Thoracic aorta (tissue), 2 donors: ENCODE measurements around the gene ACADM. TPM values are rescaled to one million over a fixed set of nuclear protein-coding genes. Genes with fewer than 3 reads are reported as not detected.

Experiments used
- ATAC-seq: fragments of 150-250 bp; one replicate; pipeline ENCODE4 v1.8.0; 2017; ENCODE audit warnings: low read depth; ENCODE audit not compliant: insufficient number of reproducible peaks, low FRiP score
- DNase-seq: peaks from one replicate; pipeline ENCODE4 v3.0.0-alpha.2; 2020; ENCODE audit warnings: low spot score
- H3K27ac ChIP-seq, 2 donors: fragments of 200-600 bp; sonication (generic); 1 replicate in 1 of 2; 2 replicates in 1 of 2; pipeline ENCODE4 v1.5.1; 2016; ENCODE audit warnings: mild to moderate bottlenecking in 2 of 2, moderate library complexity in 2 of 2
- H3K27me3 ChIP-seq: fragments of 200-600 bp; sonication (generic); replicated peaks from 2 replicates; pipeline ENCODE4 v1.6.0; 2016; ENCODE audit warnings: mild to moderate bottlenecking; ENCODE audit not compliant: insufficient read depth
- H3K36me3 ChIP-seq: fragments of 200-600 bp; sonication (generic); one replicate; pipeline ENCODE4 v1.5.1; 2016
- H3K4me1 ChIP-seq, 2 donors: fragments of 200-600 bp; sonication (generic); 1 replicate in 1 of 2; 2 replicates in 1 of 2; pipeline versions ENCODE4 v1.5.1 to v1.6.0; 2016; ENCODE audit warnings: low read depth in 2 of 2, mild to moderate bottlenecking in 1 of 2; ENCODE audit not compliant: control insufficient read depth in 1 of 2
- H3K4me3 ChIP-seq: fragments of 200-600 bp; sonication (generic); 2 replicates; pipeline ENCODE4 v1.5.1; 2016; ENCODE audit warnings: mild to moderate bottlenecking
- H3K9me3 ChIP-seq: fragments of 200-600 bp; sonication (generic); 2 replicates; pipeline ENCODE4 v1.5.1; 2016
- total RNA-seq, 2 donors: library from RNA; depleted of rRNA; stranded (reverse); fragments of >200 nt; gene quantifications; one replicate each; pipeline versions ENCODE4 v1.1.0 to v1.2.3, GENCODE V29; 2016
- TF ChIP-seq, protein P1 (sequence below): fragments of 200-600 bp; sonication (generic); IDR thresholded peaks from one replicate; pipeline ENCODE4 v1.5.1; 2019; ENCODE audit warnings: antibody characterized with exemption

Gene ACADM
- total RNA-seq, 2 donors from 2014 or later: 22.3 to 29.3 TPM

DNA sequence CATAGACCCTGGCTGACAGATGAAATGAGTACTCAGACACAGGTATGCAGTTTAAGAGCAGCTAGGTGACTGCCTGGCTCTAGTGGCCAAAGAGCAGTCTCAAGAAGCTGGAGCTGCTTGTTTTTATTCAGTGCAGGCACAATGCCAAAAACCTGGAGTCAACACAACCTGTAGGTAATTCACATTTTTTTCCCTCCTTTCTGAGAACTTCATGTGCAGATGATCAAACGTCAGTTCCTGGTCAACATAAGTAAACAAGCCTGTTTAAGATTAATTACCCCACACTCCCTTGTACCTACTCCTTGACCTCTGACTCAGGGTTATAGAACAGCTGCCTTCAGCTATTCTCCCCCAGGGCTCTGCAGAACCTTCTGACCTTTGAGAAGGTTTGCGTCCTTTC lies 17.3 kb upstream of the ACADM start:
- no peaks in the 10 kb centered on the region for H3K4me1 ChIP-seq
- no peak overlapping the region for H3K4me3 ChIP-seq
- no peaks in the 10 kb centered on the region for H3K36me3 ChIP-seq
- DNase-seq (no peak), ATAC-seq (no peak)
- H3K9me3 ChIP-seq: no peaks in the 10 kb centered on the region
- TF ChIP-seq, protein P1, sequence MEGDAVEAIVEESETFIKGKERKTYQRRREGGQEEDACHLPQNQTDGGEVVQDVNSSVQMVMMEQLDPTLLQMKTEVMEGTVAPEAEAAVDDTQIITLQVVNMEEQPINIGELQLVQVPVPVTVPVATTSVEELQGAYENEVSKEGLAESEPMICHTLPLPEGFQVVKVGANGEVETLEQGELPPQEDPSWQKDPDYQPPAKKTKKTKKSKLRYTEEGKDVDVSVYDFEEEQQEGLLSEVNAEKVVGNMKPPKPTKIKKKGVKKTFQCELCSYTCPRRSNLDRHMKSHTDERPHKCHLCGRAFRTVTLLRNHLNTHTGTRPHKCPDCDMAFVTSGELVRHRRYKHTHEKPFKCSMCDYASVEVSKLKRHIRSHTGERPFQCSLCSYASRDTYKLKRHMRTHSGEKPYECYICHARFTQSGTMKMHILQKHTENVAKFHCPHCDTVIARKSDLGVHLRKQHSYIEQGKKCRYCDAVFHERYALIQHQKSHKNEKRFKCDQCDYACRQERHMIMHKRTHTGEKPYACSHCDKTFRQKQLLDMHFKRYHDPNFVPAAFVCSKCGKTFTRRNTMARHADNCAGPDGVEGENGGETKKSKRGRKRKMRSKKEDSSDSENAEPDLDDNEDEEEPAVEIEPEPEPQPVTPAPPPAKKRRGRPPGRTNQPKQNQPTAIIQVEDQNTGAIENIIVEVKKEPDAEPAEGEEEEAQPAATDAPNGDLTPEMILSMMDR: no peak
- no peaks in the 10 kb centered on the region for H3K27me3 ChIP-seq
- no peak overlapping the region for H3K27ac ChIP-seq

DNA sequence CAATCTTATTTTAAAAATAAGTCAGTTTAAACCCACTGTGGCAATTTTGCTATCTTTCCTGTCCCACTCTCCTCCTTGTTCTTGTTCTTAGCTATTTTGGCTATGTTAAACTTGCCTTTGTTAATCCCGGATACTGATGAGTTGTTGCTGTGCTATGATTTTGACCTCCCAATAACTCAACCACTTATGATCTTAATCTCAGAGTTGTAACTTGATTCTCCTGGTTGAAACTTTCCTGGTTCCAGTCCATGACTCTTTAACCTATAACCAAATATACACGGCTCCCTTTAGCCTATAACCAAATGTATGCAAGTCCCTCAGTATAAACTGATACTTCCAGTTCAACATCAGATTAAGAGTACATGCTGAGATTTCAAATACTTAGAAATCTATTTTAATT lies 15.6 kb upstream of the ACADM start:
- Histone ChIP-seq H3K9me3 (no peaks in the 10 kb centered on the region), H3K4me3 (no peak overlapping the region), H3K4me1 (peaks cover 6 to 7% of the 10 kb centered on the region in 2 donors), H3K27ac (no peak overlapping the region), H3K36me3 (no peaks in the 10 kb centered on the region), H3K27me3 (no peaks in the 10 kb centered on the region)
- DNase-seq (no peak), ATAC-seq (no peak)
- TF ChIP-seq, protein P1: no peak

DNA sequence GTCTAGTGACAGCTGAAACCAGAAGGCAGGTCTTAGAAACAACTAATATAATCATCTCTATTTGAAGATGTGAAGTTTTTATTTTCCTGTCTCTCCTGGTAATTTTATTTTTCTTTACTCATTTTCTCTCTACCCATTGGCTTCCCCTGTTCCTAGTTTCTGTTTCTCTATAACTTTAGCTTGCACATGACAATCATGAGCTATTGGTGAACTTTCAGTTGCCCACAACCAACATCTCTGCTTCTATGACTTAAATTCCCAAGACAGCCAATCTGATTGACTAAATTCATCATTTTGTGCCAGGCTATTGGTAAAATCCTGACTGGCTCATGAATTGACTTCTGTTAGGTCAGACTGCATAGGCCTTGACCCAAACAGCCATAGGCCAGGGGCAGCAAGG lies 13.7 kb upstream of the ACADM start:
- ATAC-seq (no peak), DNase-seq (no peak)
- peaks cover 6 to 7% of the 10 kb centered on the region in 2 donors for H3K4me1 ChIP-seq
- no peaks in the 10 kb centered on the region for H3K9me3 ChIP-seq
- H3K27me3 ChIP-seq: no peaks in the 10 kb centered on the region
- TF ChIP-seq, protein P1: no peak
- no peak overlapping the region for H3K4me3 ChIP-seq
- no peaks in the 10 kb centered on the region for H3K36me3 ChIP-seq
- H3K27ac ChIP-seq: no peak overlapping the region

DNA sequence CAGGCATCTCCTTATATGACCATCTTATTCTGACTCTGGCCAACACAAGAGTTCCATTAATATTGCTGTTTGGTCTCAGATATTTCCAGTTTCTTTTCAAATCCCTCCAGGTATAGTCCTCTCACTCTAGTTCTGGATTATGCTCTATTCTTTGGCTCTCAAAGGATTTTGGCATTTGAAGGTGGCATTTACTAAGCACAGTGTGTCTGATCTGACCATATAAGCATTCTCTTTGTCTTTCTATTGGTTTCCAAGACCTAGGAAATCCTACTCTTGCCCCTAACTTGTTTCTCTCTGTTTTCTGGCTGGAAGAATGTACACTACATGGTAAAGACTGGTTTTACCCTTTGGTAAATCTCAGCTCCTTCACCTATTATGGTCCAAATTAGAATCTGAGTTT lies 12.7 kb upstream of the ACADM start:
- Histone ChIP-seq H3K27me3 (no peaks in the 10 kb centered on the region), H3K27ac (peak overlapping the region in 1 of 2 donors; percentile 8), H3K9me3 (no peaks in the 10 kb centered on the region), H3K4me3 (no peak overlapping the region), H3K4me1 (peaks cover 6 to 7% of the 10 kb centered on the region in 2 donors), H3K36me3 (no peaks in the 10 kb centered on the region)
- DNase-seq (no peak), ATAC-seq (no peak)
- TF ChIP-seq, protein P1: no peak

DNA sequence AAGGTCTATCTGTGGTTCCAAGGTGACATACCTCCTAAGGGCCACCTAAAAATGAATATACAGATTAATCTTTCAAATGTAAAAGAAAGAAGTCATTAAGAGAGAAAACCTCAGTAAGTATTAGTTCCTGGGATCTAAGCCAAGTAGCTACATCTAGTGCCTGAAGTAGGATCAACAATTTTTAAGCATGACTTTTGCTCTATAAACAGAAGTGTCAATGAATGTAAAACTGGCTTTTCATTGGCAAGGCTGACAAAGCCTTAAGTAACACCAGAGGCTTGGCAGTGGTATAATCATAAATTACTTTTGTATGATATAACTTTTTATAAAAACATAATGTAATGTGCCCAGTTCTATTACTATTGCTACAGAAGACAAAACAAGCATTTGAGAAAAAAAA lies 12.2 kb upstream of the ACADM start:
- no peak for DNase-seq
- no peak for ATAC-seq
- no peaks in the 10 kb centered on the region for H3K9me3 ChIP-seq
- peak overlapping the region in 1 of 2 donors; percentile 8 for H3K27ac ChIP-seq
- H3K27me3 ChIP-seq: no peaks in the 10 kb centered on the region
- H3K4me1 ChIP-seq: peaks cover 6 to 7% of the 10 kb centered on the region in 2 donors
- no peaks in the 10 kb centered on the region for H3K36me3 ChIP-seq
- no peak overlapping the region for H3K4me3 ChIP-seq
- TF ChIP-seq, protein P1: no peak
